Hematopoietic multipotent progenitor cell treated with erythropoietin and hydrocortisone succinate and interleukin-3 and kit ligand, for 15 days (in vitro differentiated cells): Measurements from ENCODE around the gene SMPD1.
"Not testable (repeated sequence)": the region's sequence is repeated elsewhere in the genome, so short reads cannot be mapped to it uniquely, and the experiment has no call there.

Experiments
- DNase-seq: peaks from one replicate; pipeline ENCODE4 v3.0.0-alpha.2; 2015; ENCODE audit warnings: low spot score

The SMPD1 gene

GRCh38 chr11:6390718-6391469, 620 bp downstream of the SMPD1 start:
- no peak for DNase-seq

GRCh38 chr11:6391537-6392134, 1.4 kb downstream of the SMPD1 start:
- no peak for DNase-seq

GRCh38 chr11:6392251-6392650, 2.0 kb downstream of the SMPD1 start:
- not testable (repeated sequence) for DNase-seq

DNA sequence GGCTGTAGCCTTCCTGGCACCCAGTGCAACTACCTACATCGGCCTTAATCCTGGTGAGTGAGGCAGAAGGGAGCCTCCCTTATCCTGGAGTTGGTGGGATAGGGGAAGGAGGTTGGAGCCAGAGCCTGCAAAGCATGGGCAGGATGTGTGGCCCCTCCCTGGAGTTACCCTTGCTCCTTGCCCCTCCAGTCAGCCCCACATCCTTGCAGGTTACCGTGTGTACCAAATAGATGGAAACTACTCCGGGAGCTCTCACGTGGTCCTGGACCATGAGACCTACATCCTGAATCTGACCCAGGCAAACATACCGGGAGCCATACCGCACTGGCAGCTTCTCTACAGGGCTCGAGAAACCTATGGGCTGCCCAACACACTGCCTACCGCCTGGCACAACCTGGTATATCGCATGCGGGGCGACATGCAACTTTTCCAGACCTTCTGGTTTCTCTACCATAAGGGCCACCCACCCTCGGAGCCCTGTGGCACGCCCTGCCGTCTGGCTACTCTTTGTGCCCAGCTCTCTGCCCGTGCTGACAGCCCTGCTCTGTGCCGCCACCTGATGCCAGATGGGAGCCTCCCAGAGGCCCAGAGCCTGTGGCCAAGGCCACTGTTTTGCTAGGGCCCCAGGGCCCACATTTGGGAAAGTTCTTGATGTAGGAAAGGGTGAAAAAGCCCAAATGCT, 3.9 kb downstream of the SMPD1 start:
- no peak for DNase-seq

GRCh38 chr11:6395470-6396060, 5.3 kb downstream of the SMPD1 start:
- no peak for DNase-seq

- DNase-seq, result no peak
Measured at GRCh38 chr11:6397156-6397555, 6.9 kb downstream of the SMPD1 start.

- no peak for DNase-seq
Measured at GRCh38 chr11:6397636-6398035, 7.4 kb downstream of the SMPD1 start.

DNA sequence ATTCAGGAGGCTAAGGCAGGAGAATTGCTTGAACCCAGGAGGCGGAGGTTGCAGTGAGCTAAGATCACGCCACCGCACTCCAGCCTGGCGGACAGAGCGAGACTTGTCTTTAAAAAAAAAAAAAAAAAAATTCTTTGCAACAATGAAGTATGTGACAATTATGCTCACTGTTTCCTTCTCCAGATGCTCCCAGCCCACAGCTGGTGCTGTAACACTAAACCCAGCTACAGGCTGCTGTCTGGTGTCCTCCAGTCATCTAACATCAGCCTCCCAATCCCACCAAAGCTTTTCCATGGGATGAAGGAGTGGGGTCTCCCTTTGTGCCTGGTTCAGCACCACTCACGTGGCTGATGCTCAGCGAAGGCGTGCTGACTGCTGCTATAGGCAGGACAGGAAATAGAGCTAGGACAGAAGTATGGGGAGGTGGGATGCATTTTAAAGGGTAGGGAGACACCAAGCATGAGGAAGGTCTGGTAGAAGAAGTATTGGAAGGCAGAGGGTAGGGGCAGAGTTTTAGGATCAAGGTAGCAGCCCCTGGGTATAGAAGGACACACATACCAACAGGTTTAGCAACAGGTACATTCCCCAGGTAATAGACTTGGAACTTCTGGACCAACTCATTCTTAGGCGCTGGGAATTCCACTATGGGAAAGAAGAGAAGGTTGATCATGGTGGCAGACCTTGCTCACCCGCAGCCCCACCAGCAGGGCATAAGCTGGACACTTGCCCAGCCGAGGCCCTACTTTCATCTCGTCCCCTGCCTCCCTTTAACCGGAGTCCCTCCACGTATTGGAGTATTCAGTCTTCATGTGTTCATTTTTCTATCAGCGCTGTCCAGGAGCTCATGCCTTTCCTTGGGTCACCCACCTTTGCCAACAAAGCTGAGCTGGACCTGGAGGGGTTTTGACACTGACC, 10.4 kb downstream of the SMPD1 start:
- DNase-seq, result no peak

GRCh38 chr11:6401464-6401863, 11.2 kb downstream of the SMPD1 start:
- DNase-seq, result no peak

- no peak for DNase-seq
Measured at GRCh38 chr11:6402061-6402470, 11.8 kb downstream of the SMPD1 start.

- no peak for DNase-seq
Measured at GRCh38 chr11:6402561-6402981, 12.3 kb downstream of the SMPD1 start.

- no peak for DNase-seq
Measured at GRCh38 chr11:6403539-6403938, 13.3 kb downstream of the SMPD1 start.

DNA sequence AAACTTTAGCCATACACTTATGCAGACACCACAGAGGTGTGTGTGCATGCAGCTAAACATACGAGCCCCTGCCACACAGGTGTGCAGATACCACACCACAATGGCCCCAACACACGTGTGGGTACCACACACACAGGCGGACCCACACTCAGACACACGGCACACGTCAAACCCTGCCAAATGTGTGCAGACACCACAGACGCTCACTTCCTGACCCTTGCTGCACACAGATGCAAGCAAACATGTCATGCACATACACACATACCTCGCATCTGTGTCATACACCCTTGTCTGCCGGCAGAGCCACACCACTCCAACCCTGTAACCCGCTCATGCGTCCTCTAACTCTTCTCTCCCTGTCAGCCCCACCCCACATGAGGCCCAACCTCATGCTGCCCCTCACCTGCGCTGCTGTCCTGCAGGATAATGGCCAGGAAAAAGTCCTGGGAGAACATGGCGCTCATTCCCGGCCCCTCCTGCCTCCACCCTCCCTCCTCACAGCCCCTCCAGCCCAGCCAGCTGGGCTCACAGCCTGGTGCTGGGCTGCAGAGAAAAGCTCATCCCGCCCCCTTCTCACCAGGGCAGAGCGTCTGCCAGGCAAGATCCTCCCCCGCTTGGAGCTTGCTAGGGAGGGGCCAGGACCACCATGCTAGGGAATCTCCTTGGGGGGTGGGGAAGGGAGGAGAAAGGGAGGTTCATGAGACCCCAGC, 14.2 kb downstream of the SMPD1 start:
- no peak for DNase-seq

DNA sequence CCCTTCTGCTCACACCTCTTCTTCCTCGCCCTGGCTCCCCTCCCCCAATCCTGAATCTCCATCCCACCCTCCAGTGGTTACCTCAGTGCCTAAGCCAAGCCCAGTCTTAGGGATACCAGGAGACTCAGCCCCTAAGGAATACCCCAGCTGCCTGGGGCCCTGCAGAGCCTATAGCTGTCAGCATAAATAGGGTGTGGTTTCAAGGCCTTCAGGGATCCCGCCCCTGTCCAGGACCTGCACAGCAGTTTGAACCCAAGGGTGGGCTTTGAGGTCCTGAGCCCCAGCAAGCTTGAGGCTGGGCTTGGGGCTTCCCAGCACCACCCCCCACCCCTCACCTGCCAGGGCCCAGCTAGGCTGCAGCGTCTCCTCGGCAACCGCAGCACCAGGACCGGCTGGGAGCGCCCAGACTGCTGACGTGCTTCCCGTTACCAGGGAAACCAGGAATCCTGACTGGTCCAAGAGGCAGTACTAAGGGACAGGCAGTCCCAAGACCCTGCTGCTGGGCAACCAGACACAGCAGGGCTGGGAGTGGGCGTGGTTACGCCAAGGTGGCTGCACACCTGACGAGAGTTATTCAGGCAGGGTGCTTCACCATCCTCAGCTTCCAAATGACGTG, 14.9 kb downstream of the SMPD1 start:
- no peak for DNase-seq

DNA sequence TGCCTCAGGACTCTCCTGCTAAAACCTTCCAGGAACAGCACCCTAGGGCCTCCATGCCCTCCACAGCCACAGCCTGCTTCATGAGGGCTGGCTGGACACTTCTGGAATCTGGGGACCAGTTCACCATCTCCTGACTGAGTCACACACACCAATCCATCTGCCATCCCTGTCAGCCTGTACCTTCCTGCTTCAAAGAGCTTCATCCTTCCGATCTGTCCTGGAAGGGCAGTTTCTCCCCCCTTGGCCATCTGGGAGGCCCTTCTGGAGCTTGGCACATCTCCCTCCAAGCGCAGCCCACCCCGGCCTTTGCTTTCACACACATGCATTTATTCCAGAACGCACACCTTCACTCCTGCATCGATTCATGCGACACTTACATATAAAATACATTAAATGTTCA, 15.6 kb downstream of the SMPD1 start:
- DNase-seq, result no peak

- DNase-seq, result no peak
Measured at GRCh38 chr11:6406370-6406769, 16.1 kb downstream of the SMPD1 start.

GRCh38 chr11:6410695-6411430, 20.6 kb downstream of the SMPD1 start:
- no peak for DNase-seq

GRCh38 chr11:6411594-6412031, 21.3 kb downstream of the SMPD1 start:
- no peak for DNase-seq

- DNase-seq, result no peak
Measured at GRCh38 chr11:6413791-6414201, 23.5 kb downstream of the SMPD1 start.

DNA sequence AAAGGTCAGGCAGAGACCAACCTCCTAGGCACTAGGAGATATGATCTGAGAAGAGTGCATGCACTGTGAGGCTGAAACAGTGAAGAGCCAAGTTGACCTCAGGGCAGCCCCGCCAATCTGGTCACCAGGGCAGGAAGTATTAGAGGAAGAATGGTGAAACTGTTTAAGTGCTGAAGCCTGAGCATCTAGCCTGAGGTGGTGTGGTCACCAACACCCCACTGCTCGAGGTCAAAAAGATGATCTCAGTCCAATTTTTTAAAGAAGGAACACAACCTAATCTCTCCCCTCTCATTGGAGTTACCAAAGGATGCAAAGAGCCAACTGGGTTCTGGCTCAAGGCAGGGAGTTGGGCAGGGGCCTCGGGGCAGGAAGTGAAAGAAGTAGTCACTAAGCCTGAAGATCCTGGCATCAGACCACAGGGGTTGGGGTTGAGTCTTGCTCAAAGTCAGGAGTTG, 24.6 kb downstream of the SMPD1 start:
- DNase-seq, result no peak
